Measurements from ENCODE around the gene IRAK3. TPM values are rescaled to one million over a fixed set of nuclear protein-coding genes. Genes with fewer than 3 reads are reported as not detected.
"Not testable (repeated sequence)": the region's sequence is repeated elsewhere in the genome, so short reads cannot be mapped to it uniquely, and the experiment has no call there.

Gene IRAK3
- total and polyA plus RNA-seq, 10 donors: 4.4 to 157 (median 73.5) TPM

DNA sequence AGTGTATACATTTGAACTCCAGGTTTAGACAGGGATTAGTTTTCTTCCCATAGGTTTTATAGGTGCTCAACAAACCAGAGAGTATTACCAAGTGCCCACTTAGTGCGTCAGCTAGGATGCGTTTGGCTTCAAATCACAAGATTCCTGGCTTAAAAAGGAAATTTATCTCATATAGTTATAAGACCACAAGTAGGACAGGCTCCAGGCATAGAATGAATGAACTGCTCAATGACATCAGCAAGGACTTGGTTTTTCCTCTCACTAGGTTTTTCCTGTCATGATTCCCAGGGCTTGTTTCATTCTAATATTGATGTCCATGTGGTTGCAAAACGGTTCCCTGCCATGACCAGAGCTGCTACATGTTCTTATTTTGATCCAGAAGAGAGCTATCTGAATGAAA, 6.1 kb upstream of the IRAK3 start:
- Histone ChIP-seq H3K4me3 (no peak overlapping the region), H3K36me3 (no peaks in the 10 kb centered on the region), H3K27me3 (replicated peaks in 1 of 7) (peaks cover 0 to 5% (median 0%) of the 10 kb centered on the region in 7 donors), H3K4me1 (peaks cover 0 to 14% (median 9%) of the 10 kb centered on the region in 6 donors), H3K27ac (no peak overlapping the region), H3K9me3 (no peaks in the 10 kb centered on the region)
- DNase-seq: no peak
- WGBS, 5 donors: 80 to 86% (median 86%) methylated on average over 3 of the region's 3 CpGs
- intact Hi-C loops (cut with DNase I; ENCODE audit: low total_unique reads): no loop called here
- TF ChIP-seq POLR2AphosphoS5 (IDR thresholded peaks at IDR 0.05): no peak
- no peak for TF ChIP-seq POLR2A (IDR thresholded peaks at IDR 0.05)
- TF ChIP-seq, protein P1, sequence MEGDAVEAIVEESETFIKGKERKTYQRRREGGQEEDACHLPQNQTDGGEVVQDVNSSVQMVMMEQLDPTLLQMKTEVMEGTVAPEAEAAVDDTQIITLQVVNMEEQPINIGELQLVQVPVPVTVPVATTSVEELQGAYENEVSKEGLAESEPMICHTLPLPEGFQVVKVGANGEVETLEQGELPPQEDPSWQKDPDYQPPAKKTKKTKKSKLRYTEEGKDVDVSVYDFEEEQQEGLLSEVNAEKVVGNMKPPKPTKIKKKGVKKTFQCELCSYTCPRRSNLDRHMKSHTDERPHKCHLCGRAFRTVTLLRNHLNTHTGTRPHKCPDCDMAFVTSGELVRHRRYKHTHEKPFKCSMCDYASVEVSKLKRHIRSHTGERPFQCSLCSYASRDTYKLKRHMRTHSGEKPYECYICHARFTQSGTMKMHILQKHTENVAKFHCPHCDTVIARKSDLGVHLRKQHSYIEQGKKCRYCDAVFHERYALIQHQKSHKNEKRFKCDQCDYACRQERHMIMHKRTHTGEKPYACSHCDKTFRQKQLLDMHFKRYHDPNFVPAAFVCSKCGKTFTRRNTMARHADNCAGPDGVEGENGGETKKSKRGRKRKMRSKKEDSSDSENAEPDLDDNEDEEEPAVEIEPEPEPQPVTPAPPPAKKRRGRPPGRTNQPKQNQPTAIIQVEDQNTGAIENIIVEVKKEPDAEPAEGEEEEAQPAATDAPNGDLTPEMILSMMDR (IDR thresholded peaks at IDR 0.05 in 8 of 11, conservative IDR thresholded peaks at IDR 0.05 in 3 of 11): no peak

DNA sequence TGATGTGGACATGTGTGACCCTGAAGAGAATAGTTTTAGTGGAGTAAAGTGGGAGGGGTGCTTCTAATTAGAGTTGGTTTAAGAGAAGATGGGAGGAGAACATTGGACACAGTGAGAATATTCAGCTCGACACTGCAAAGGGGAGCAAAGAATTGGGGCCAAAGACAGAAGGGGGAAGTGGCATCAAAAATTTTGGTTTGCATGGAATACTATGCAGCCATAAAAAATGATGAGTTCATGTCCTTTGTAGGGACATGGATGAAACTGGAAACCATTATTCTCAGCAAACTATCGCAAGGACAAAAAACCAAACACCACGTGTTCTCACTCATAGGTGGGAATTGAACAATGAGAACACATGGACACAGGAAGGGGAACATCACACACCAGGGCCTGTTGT, 4.2 kb upstream of the IRAK3 start:
- H3K27ac ChIP-seq; DNase-seq; intact Hi-C loops (cut with DNase I; ENCODE audit: low total_unique reads); H3K9me3 ChIP-seq; H3K36me3 ChIP-seq; H3K4me3 ChIP-seq: not testable (repeated sequence)
- WGBS, 5 donors: 89 to 100% (median 95%) methylated on average over 1 to 3 of the region's 3 CpGs
- H3K4me1 ChIP-seq: peaks cover 0 to 29% (median 16%) of the 10 kb centered on the region in 6 donors
- H3K27me3 ChIP-seq (replicated peaks in 1 of 7): peaks cover 0 to 24% (median 0%) of the 10 kb centered on the region in 7 donors

DNA sequence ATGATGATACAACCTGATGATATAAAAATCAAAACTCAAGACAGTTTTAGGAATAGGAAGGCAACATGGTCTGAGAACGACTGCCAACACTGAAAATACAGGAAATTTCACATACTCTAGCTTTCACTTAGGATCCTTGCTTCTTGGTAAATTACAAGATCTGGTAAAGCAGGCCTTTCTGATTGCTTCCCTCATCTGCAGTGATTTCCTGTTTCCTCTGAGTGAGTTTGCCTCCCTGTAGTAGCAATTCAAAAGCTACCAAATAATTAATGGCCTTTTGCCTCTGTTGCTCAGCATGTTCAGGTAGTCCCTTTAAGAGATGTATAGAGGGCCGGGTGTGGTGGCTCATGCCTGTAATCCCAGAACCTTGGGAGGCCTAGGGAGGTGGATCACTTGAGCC, 2.0 kb upstream of the IRAK3 start:
- Histone ChIP-seq H3K36me3 (no peaks in the 10 kb centered on the region), H3K9me3 (no peaks in the 10 kb centered on the region), H3K4me3 (peak overlapping the region in 1 of 8 donors; percentile 6), H3K27ac (peak overlapping the region in 7 of 8 donors; percentile 13 to 99 (median 95)), H3K27me3 (replicated peaks in 1 of 7) (peaks cover 0 to 28% (median 0%) of the 10 kb centered on the region in 7 donors), H3K4me1 (peaks cover 0 to 51% (median 26%) of the 10 kb centered on the region in 6 donors)
- WGBS, 5 donors: 37 to 54% (median 46%) methylated on average over 2 of the region's 2 CpGs
- intact Hi-C loops (cut with DNase I; ENCODE audit: low total_unique reads): no loop called here
- TF ChIP-seq, protein P1 (IDR thresholded peaks at IDR 0.05 in 8 of 11, conservative IDR thresholded peaks at IDR 0.05 in 3 of 11): no peak
- TF ChIP-seq POLR2A (IDR thresholded peaks at IDR 0.05) (no peak), POLR2AphosphoS5 (IDR thresholded peaks at IDR 0.05) (no peak)
- DNase-seq: no peak

DNA sequence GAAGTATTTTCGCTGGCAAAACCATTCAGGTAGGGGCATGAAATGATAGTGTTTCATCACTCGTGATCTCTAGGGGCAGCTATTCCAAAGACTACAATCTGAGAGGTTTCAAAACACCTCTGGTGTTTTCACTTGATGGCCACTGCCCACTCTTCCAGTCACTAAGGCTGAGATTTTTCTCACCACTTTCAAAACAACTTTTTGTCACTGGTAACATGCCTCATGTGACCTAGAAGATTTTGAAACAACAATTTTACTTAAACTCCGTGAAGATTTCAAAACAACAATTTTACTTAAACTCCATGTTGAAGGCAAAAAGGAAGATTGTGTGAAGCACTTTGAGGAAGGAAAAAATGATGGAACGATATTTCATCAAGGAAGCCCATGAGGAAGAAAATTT, 1.2 kb upstream of the IRAK3 start:
- Histone ChIP-seq H3K36me3 (no peaks in the 10 kb centered on the region), H3K27me3 (replicated peaks in 1 of 7) (peaks cover 0 to 28% (median 0%) of the 10 kb centered on the region in 7 donors), H3K4me1 (peaks cover 0 to 59% (median 26%) of the 10 kb centered on the region in 6 donors), H3K27ac (peak overlapping the region in 7 of 8 donors; percentile 90 to 99 (median 95)), H3K4me3 (peak overlapping the region in 1 of 8 donors; percentile 71), H3K9me3 (no peaks in the 10 kb centered on the region)
- TF ChIP-seq, protein P1 (IDR thresholded peaks at IDR 0.05 in 8 of 11, conservative IDR thresholded peaks at IDR 0.05 in 3 of 11): no peak
- TF ChIP-seq POLR2A (IDR thresholded peaks at IDR 0.05) (no peak), POLR2AphosphoS5 (IDR thresholded peaks at IDR 0.05) (peak in 1 of 3 donors; percentile 10)
- DNase-seq: no peak
- intact Hi-C loops (cut with DNase I; ENCODE audit: low total_unique reads): no loop called here
- 61 to 87% (median 75%) methylated on average over 4 of the region's 4 CpGs for WGBS, 5 donors
